Prostate gland (tissue), 2 donors: ENCODE results near the gene DKK3.

ENCODE experiments used
- CTCF ChIP-seq, 4 experiments: fragments of 200-600 bp in 2 of 4; fragments of 450-650 bp in 2 of 4; sonication (generic) in 2 of 4; IDR thresholded peaks; 1 replicate in 3 of 4; 2 replicates in 1 of 4; pipeline ENCODE4 v1.5.1; 2016 to 2019; ENCODE audit warnings: antibody characterized with exemption in 4 of 4, mild to moderate bottlenecking in 2 of 4, moderate library complexity in 2 of 4
- POLR2A ChIP-seq: fragments of 450-650 bp; IDR thresholded peaks from one replicate; pipeline ENCODE4 v1.6.1; 2016; ENCODE audit warnings: antibody characterized with exemption, mild to moderate bottlenecking

GRCh38 chr11:12042215-12042676 lies 33.8 kb upstream of the DKK3 start:
- TF ChIP-seq CTCF (IDR thresholded peaks at IDR 0.05) (no peak), POLR2A (no peak)
